T-helper 2 cell treated with Interferon-gamma antibody and Interleukin-4, amounts not matched to agents 100 ng/mL and 5 ng/mL, for 36 hours (primary cell): ENCODE measurements around the gene INSM1. TPM values are rescaled to one million over a fixed set of nuclear protein-coding genes. Genes with fewer than 3 reads are reported as not detected.

ENCODE experiments used
- intact Hi-C: fragments of 100-400 bp; cut with micrococcal nuclease; formaldehyde crosslinking; loops from one replicate; pipeline ENCODE4 v1.15.1; 2023
- total RNA-seq: library from RNA; stranded (reverse); gene quantifications from 2 replicates; pipeline ENCODE4 v1.2.3, GENCODE V29; 2022

The INSM1 gene
- total RNA-seq, 1 donor from 2014 or later: 0.05 TPM

- intact Hi-C loops: loop anchor here (5.0 to 10.0 kb wide), 3 partner anchors 232 to 1032 kb away; partner anchors contain the start of gene NKX2-4
Observed at GRCh38 chr20:20362774-20363433, 5.0 kb upstream of the INSM1 start.

- intact Hi-C loops: loop anchor here (5.0 to 10.0 kb wide), 3 partner anchors 231 to 1031 kb away; partner anchors contain the start of gene NKX2-4
Observed at GRCh38 chr20:20363434-20363798, 4.5 kb upstream of the INSM1 start.

- intact Hi-C loops: loop anchor here (5.0 to 10.0 kb wide), 3 partner anchors 231 to 1031 kb away; partner anchors contain the start of gene NKX2-4
Observed at GRCh38 chr20:20363799-20364592, 3.9 kb upstream of the INSM1 start.

DNA sequence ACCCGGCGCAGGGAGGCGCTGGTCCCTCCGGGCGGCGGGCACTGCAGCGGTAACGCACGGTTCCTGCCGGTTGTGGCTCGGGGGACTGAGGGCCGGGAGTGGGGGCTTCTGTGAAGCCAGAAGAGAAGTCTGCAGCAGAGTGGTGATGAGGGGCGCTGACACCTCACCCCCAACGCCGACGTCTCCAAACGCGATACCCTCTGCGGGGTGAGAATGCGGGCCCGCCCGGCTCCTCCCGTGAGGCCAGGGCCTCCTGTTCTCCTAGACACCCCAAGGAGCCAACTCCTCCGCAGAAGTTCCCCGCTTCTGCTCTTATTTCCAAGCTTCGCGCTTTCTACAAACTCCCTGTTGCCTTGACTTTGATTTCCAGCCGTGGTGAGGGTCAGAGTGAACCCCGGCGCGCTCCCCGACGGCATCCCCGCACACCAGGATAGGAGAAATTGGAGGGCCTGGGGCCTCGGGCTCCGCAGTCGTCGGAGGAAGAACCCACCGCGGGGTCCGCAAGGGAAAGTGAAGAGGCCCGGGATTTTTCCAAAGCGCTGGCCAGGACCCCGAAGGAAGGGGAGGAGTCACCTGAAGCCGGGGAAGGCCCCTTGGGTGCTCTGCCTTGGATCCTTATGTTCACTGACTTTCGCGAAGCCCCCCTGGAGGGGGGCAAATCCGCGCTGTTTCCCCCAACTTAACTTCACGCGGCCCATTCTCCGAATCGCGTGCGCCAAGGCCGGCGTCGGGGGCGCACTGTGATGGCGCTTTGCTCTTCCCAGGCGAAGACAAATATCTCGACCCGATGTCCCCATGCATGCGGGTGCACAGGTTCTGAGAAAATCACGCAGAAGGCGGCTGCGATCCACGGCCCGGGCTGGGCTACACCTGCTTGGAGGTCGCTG is 3.1 kb upstream of the INSM1 start:
- intact Hi-C loops: loop anchor here (5.0 to 10.0 kb wide), 5 partner anchors 230 to 1337 kb away; partner anchors contain the start of gene NKX2-4

DNA sequence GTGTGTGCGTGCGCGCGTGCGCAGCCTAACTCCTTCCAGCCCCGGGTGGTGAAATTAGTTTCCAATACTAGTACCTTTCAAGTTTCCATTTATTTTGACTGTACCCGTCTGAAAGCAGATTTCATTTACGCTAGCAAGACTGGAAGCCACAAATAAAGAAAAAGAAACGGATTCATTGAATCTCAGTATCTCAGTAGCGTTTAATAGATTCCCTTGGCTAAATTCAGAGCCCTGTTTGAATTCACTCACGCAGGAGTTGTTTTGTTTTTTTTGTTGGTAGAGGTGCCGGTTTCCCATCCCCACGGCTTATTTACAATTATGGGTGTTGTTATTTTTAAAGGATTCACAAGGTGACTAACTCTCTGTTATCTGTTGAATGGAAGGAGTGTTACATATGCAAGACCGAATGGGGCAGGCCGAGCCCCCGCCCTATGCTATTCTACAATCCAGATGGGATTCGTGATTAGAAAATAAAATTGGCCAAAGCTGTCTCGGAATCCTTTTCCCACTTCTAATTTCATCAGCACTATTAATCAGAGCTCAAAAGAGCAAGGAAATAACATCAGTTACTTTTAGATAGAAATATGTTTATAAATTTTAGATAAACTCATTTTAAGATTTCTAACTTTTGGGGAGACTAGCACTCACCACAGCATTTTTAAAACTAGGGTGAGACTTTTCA is 2.3 kb upstream of the INSM1 start:
- intact Hi-C loops: loop anchor here (5.0 to 10.0 kb wide), 4 partner anchors 229 to 1337 kb away; partner anchors contain the start of gene NKX2-4

DNA sequence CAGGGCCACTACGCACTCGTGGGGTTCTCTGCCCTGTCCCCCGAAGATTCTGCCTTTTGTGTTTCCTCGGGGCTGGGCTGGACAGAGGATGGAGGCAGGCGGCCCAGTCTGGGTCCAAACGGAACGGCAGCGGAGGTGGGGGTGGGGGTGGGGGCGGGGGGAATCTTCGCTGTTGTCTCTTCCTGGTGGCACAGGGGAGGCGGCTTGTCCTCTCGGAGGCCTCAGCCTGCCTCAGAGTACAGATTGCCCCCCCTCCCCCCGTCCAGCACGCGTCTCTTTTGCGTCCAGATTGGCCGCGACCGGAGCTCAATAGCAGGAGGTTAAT is 1.4 kb upstream of the INSM1 start:
- intact Hi-C loops: loop anchor here (5.0 to 10.0 kb wide), 4 partner anchors 228 to 1336 kb away; partner anchors contain the start of gene NKX2-4

DNA sequence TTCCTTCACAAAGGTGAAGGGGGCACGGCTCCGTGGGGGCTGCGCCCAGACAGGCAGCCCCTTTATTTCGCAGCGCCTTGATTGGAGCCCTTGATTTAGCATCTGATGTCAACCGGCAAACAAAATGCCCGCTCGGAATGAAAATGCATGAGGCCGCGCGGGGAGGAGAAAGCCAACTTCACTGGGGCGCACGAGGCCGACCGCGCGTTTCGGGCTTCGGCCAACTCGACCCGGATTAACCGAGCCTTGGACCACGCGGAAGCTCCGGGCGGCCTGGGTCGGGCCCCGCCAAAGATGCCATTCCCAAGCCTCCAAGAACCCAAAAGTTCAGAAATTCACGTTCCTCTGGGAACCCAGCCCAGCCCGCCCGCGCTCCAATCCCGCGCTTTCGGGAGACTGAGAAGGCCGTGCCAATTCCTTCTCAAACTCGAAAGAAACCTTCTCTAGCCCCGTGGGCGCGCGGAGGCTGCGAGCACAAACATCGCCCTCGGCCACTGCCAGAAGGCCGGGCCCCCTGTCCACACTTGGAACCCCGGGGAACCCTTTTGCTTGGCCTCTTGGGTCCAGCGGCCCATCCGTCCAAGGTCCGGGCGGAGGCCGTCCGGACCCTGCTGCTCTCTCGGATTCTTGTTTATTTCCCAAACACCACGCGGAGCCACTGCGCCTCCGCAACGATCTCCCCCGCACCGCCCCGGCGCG is 879 bp upstream of the INSM1 start:
- intact Hi-C loops: loop anchor here (5.0 to 10.0 kb wide), 4 partner anchors 228 to 1335 kb away; partner anchors contain the start of gene NKX2-4

DNA sequence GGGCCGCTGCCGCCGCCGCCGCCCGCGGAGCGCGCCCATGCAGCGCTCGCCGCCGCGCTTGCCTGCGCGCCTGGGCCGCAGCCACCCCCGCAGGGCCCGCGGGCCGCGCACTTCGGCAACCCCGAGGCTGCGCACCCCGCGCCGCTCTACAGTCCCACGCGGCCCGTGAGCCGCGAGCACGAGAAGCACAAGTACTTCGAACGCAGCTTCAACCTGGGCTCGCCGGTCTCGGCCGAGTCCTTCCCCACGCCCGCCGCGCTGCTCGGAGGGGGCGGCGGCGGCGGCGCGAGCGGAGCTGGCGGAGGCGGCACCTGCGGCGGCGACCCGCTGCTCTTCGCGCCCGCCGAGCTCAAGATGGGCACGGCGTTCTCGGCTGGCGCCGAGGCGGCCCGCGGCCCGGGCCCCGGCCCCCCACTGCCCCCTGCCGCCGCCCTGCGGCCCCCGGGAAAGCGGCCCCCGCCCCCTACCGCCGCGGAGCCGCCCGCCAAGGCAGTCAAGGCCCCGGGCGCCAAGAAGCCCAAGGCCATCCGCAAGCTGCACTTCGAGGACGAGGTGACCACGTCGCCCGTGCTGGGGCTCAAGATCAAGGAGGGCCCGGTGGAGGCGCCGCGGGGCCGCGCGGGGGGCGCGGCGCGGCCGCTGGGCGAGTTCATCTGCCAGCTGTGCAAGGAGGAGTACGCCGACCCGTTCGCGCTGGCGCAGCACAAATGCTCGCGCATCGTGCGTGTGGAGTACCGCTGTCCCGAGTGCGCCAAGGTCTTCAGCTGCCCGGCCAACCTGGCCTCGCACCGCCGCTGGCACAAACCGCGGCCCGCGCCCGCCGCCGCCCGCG is 730 bp downstream of the INSM1 start:
- intact Hi-C loops: loop anchor here (5.0 to 10.0 kb wide), 4 partner anchors 226 to 1334 kb away; partner anchors contain the start of gene NKX2-4

GRCh38 chr20:20369250-20370093 is 1.6 kb downstream of the INSM1 start:
- intact Hi-C loops: loop anchor here (5.0 to 10.0 kb wide), 4 partner anchors 225 to 1333 kb away; partner anchors contain the start of gene NKX2-4

- intact Hi-C loops: no loop called here
Observed at GRCh38 chr20:20370094-20370575, 2.2 kb downstream of the INSM1 start.

GRCh38 chr20:20371083-20371482 is 3.2 kb downstream of the INSM1 start:
- intact Hi-C loops: no loop called here

DNA sequence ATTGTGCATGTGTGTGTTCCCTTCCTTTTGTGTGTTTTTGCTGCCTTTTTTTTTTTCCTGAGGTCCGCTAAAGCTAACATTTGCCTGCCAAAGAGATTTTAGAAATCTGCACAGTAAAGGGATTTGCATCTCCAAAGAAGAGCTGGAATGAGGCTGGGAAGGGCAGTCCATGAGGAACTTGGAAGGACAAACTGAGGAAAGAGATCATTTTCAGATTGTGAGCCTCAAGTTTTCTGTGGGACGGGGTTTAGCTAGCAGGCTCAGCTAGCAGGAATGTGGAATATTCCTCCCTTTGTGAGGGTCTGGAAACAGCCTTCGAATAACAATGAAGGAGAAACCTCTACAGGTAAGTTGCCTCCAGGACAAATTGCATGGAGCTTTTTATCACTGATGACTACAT is 3.8 kb downstream of the INSM1 start:
- intact Hi-C loops: no loop called here

- intact Hi-C loops: no loop called here
Observed at GRCh38 chr20:20373091-20373571, 5.2 kb downstream of the INSM1 start.

GRCh38 chr20:20375862-20376261 is 8.0 kb downstream of the INSM1 start:
- intact Hi-C loops: no loop called here

- intact Hi-C loops: no loop called here
Observed at GRCh38 chr20:20386192-20386591, 18.3 kb downstream of the INSM1 start.

GRCh38 chr20:20390393-20390792 is 22.5 kb downstream of the INSM1 start:
- intact Hi-C loops: no loop called here

DNA sequence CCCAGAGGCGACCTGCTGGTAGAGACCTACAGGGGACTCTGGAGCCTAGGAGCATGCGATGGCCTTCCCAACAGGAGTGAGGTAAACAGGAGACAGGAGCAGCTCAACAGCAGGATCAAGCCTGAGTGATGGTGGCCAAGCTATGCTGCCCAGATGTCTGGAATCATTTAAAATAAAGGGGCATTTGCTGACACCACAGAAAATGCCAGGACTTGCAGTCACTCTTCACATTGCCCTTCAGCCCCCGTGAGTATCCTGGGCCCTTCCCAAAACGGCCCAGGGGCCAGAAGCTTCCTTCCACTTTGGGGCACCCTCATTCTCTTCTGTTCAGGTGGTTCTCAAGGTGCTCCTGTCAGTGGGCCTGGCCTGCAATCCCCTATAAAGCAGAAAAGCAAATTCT is 23.2 kb downstream of the INSM1 start:
- intact Hi-C loops: no loop called here

- intact Hi-C loops: no loop called here
Observed at GRCh38 chr20:20391766-20392165, 23.9 kb downstream of the INSM1 start.
